Neuronal stem cell (in vitro differentiated cells): ENCODE measurements around the gene HSF2BP. TPM values are rescaled to one million over a fixed set of nuclear protein-coding genes. Genes with fewer than 3 reads are reported as not detected.
A peak's percentile ranks its signal among the peaks of the same experiment; 100 is the strongest.

Source experiments
- DNase-seq: peaks from one replicate; pipeline ENCODE4 v3.0.0-alpha.2; 2013; ENCODE audit warnings: low spot score
- H2AFZ ChIP-seq: one replicate; pipeline ENCODE4 v1.6.1; 2013; ENCODE audit warnings: mild to moderate bottlenecking, low read length, inconsistent platforms
- H2AK5ac ChIP-seq: 2 replicates; pipeline ENCODE4 v1.6.1; 2013; ENCODE audit warnings: low read depth, mild to moderate bottlenecking, inconsistent platforms, low read length, moderate library complexity, mixed read lengths
- H2BK120ac ChIP-seq: 2 replicates; pipeline ENCODE4 v1.6.1; 2013; ENCODE audit warnings: low read depth, mild to moderate bottlenecking, inconsistent platforms, low read length, moderate library complexity, mixed read lengths
- H2BK12ac ChIP-seq: one replicate; pipeline ENCODE4 v1.6.1; 2013; ENCODE audit warnings: low read length, inconsistent platforms
- H2BK15ac ChIP-seq: 2 replicates; pipeline ENCODE4 v1.6.1; 2013; ENCODE audit warnings: mild to moderate bottlenecking, low read length, inconsistent platforms, mixed read lengths
- H2BK5ac ChIP-seq: one replicate; pipeline ENCODE4 v1.6.1; 2013; ENCODE audit warnings: inconsistent platforms, mild to moderate bottlenecking, low read length, moderate library complexity
- H3K14ac ChIP-seq: one replicate; pipeline ENCODE4 v1.6.1; 2013; ENCODE audit warnings: low read length, inconsistent platforms
- H3K18ac ChIP-seq: 2 replicates; pipeline ENCODE4 v1.6.1; 2013; ENCODE audit warnings: low read length, inconsistent platforms
- H3K23ac ChIP-seq: 2 replicates; pipeline ENCODE4 v1.6.1; 2013; ENCODE audit warnings: low read depth, mild to moderate bottlenecking, mixed read lengths, low read length, inconsistent platforms; ENCODE audit not compliant: poor library complexity
- H3K27ac ChIP-seq: replicated peaks from 3 replicates; pipeline ENCODE4 v1.5.1; 2013; ENCODE audit warnings: low read length, inconsistent platforms
- H3K27me3 ChIP-seq, 3 experiments: 2 replicates each; pipeline ENCODE4 v1.6.1; 2013; ENCODE audit warnings: low read length in 3 of 3, mild to moderate bottlenecking in 2 of 3, inconsistent platforms in 1 of 3, low read depth in 1 of 3, mixed read lengths in 1 of 3, moderate library complexity in 1 of 3; ENCODE audit not compliant: control insufficient read depth in 3 of 3, insufficient read depth in 3 of 3
- H3K36me3 ChIP-seq, 2 donors: replicated peaks in 1 of 2; 2 replicates each; pipeline ENCODE4 v1.6.1; 2013; ENCODE audit warnings: low read length in 2 of 2; ENCODE audit not compliant: control insufficient read depth in 2 of 2, insufficient read depth in 2 of 2
- H3K4ac ChIP-seq: 2 replicates; pipeline ENCODE4 v1.6.1; 2013; ENCODE audit warnings: inconsistent platforms, mild to moderate bottlenecking, low read length, moderate library complexity
- H3K4me1 ChIP-seq, 2 donors: 1 replicate in 1 of 2; 2 replicates in 1 of 2; pipeline ENCODE4 v1.6.1; 2013; ENCODE audit warnings: low read length in 2 of 2, low read depth in 1 of 2; ENCODE audit not compliant: control insufficient read depth in 2 of 2, insufficient read depth in 1 of 2
- H3K4me2 ChIP-seq: one replicate; pipeline ENCODE4 v1.6.1; 2013; ENCODE audit warnings: mild to moderate bottlenecking, low read length, inconsistent platforms; ENCODE audit not compliant: insufficient read depth, poor library complexity, severe bottlenecking
- H3K4me3 ChIP-seq, 2 donors: 2 replicates each; pipeline ENCODE4 v1.5.1; 2013; ENCODE audit warnings: low read length in 2 of 2, mild to moderate bottlenecking in 2 of 2, inconsistent platforms in 1 of 2, moderate library complexity in 1 of 2
- H3K79me1 ChIP-seq: one replicate; pipeline ENCODE4 v1.6.1; 2013; ENCODE audit warnings: low read depth, mild to moderate bottlenecking, inconsistent platforms, low read length, moderate library complexity
- H3K9ac ChIP-seq: one replicate; pipeline ENCODE4 v1.6.1; 2013; ENCODE audit warnings: mild to moderate bottlenecking, low read depth, low read length, inconsistent platforms; ENCODE audit not compliant: poor library complexity
- H3K9me3 ChIP-seq, 2 donors: replicated peaks in 1 of 2; 2 replicates each; pipeline versions ENCODE3 to v1.6.1; 2013; ENCODE audit warnings: low read length in 2 of 2, mild to moderate bottlenecking in 2 of 2, inconsistent platforms in 1 of 2, low read depth in 1 of 2, mixed read lengths in 1 of 2, moderate library complexity in 1 of 2; ENCODE audit not compliant: control insufficient read depth in 2 of 2, insufficient read depth in 1 of 2
- H4K8ac ChIP-seq: one replicate; pipeline ENCODE4 v1.6.1; 2013; ENCODE audit warnings: low read depth, mild to moderate bottlenecking, inconsistent platforms, low read length, moderate library complexity
- H4K91ac ChIP-seq: one replicate; pipeline ENCODE4 v1.6.1; 2013; ENCODE audit warnings: low read length, low read depth, mild to moderate bottlenecking, inconsistent platforms; ENCODE audit not compliant: poor library complexity
- WGBS, 2 donors: extraction: QIAGEN DNeasy Blood & Tissue Kit; methylation state at CpG; one replicate each; pipeline ENCODE4 v1.1.7; 2013; ENCODE audit warnings: missing lambda C conversion rate in 2 of 2, mixed read lengths in 1 of 2; ENCODE audit not compliant: insufficient read length in 2 of 2, insufficient replicate concordance in 1 of 2; ENCODE audit errors: extremely low coverage in 2 of 2; 5-methylcytosine and 5-hydroxymethylcytosine counted together
- polyA plus RNA-seq, 2 experiments: library from polyadenylated mRNA; stranded (reverse); fragments of 200-250 nt; gene quantifications; one replicate each; pipeline ENCODE4 v1.2.3, GENCODE V29; 2013

The HSF2BP gene
- 0.73 TPM for polyA plus RNA-seq (2013, experiment 1 of 2)
- polyA plus RNA-seq (2013, experiment 2 of 2) = 0.65 TPM

- peak within 1 kb of the TSS; percentile 100 for H4K8ac ChIP-seq
Observed at GRCh38 chr21:43659136-43660000, at the start of gene HSF2BP, which contains the start of gene RRP1B. Gene HSF2BP, minus strand, starts transcription at chr21:43659488. Its CDS starts 1,392 bp downstream, at chr21:43658096. Gene RRP1B, plus strand, starts transcription at chr21:43659560. Its CDS starts 105 bp downstream, at chr21:43659665.

DNA sequence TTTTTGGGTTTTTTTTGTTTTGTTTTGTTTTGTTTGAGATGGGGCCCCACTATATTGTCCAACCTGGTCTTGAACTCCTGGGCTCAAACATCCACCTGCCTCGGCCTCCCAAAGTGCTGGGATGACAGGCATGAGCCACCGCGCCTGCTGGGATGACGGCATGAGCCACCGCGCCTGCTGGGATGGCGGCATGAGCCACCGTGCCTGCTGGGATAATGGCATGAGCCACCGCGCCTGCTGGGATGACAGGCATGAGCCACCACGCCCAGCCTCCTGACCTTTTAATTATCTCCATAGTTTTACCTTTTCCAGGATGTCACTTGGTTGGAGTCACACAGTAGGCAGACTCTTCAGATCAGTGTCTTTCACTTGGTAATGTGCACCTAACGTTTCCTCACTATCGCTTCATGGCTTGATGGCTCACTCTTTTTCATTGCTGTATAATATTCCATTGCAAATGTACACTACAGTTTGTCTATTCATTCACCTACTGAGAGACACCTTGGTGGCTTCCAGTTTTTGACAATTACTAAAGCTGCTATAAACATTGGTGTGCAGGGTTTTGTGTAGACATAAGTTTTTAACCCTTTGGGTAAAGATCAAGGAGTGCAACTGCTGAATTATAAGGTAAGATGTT is 49.6 kb upstream of the HSF2BP start:
- Histone ChIP-seq H3K79me1 (peaks cover 3% of the 10 kb centered on the region), H4K91ac (no peak overlapping the region), H2BK12ac (no peak overlapping the region), H3K14ac (no peak overlapping the region), H3K18ac (no peak overlapping the region), H3K27ac (no peak overlapping the region), H2AFZ (no peak overlapping the region), H3K4ac (no peak overlapping the region), H3K4me3 (no peak overlapping the region), H3K9ac (no peak overlapping the region), H3K4me1 (no peaks in the 10 kb centered on the region), H4K8ac (peak overlapping the region; percentile 86), H3K36me3 (no peaks in the 10 kb centered on the region), H2BK5ac (no peak overlapping the region), H2BK120ac (no peak overlapping the region), H2AK5ac (peak overlapping the region; percentile 27), H3K4me2 (no peak overlapping the region), H3K23ac (no peak overlapping the region), H2BK15ac (no peak overlapping the region), H3K27me3 (peaks cover 0 to 7% (median 0%) of the 10 kb centered on the region in 3 experiments), H3K9me3 (no peaks in the 10 kb centered on the region)
- WGBS, 2 donors = no CpG with 5 or more reads among the region's 13 CpGs
- no peak for DNase-seq

More at GRCh38 chr21:43659136-43660000, at the start of gene HSF2BP, which contains the start of gene RRP1B:
- no peak within 1 kb of the TSS for H3K4ac ChIP-seq
- H3K4me1 ChIP-seq = peaks cover 6 to 9% of the 10 kb centered on the region in 2 donors
- peak within 1 kb of the TSS; percentile 94 for H3K18ac ChIP-seq
- H3K27ac ChIP-seq = peak within 1 kb of the TSS; percentile 77
- H3K9ac ChIP-seq = peak within 1 kb of the TSS; percentile 96
- H2BK5ac ChIP-seq = peak within 1 kb of the TSS; percentile 29
- peak within 1 kb of the TSS; percentile 99 for H2AK5ac ChIP-seq
- no peaks in the 10 kb centered on the region for H3K27me3 ChIP-seq
- H3K4me2 ChIP-seq = peak within 1 kb of the TSS; percentile 87
- no CpG with 5 or more reads among the region's 92 CpGs for WGBS, 2 donors
- peak within 1 kb of the TSS; percentile 17 for H2BK15ac ChIP-seq
- DNase-seq = peak; percentile 85
- H4K91ac ChIP-seq = peak within 1 kb of the TSS; percentile 59
- peaks cover 0 to under 1% of the 10 kb centered on the region in 2 donors for H3K9me3 ChIP-seq
- no peak within 1 kb of the TSS for H2BK120ac ChIP-seq
- H2BK12ac ChIP-seq = no peak within 1 kb of the TSS
- peaks cover 7% of the 10 kb centered on the region for H3K79me1 ChIP-seq
- peak within 1 kb of the TSS; percentile 98 for H2AFZ ChIP-seq
- peak within 1 kb of the TSS; percentile 94 for H3K23ac ChIP-seq
- H3K36me3 ChIP-seq = peaks cover 5 to 33% of the 10 kb centered on the region in 2 donors
- peak within 1 kb of the TSS; percentile 86 to 96 for H3K4me3 ChIP-seq
- H3K14ac ChIP-seq = peak within 1 kb of the TSS; percentile 43

- Histone ChIP-seq H3K27ac (no peak overlapping the region), H3K4me3 (no peak overlapping the region), H3K4me1 (peaks cover 12% of the 10 kb centered on the region in 2 donors), H2AFZ (no peak overlapping the region), H3K27me3 (peaks cover 0 to 2% (median 0%) of the 10 kb centered on the region in 3 experiments), H2BK15ac (peak overlapping the region; percentile 26), H3K79me1 (peaks cover 3% of the 10 kb centered on the region), H3K9ac (no peak overlapping the region), H3K18ac (no peak overlapping the region), H3K23ac (no peak overlapping the region), H2AK5ac (no peak overlapping the region), H3K4me2 (peak overlapping the region; percentile 11), H3K9me3 (no peaks in the 10 kb centered on the region), H3K14ac (no peak overlapping the region), H2BK120ac (no peak overlapping the region), H4K91ac (no peak overlapping the region), H3K4ac (peak overlapping the region; percentile 6), H4K8ac (no peak overlapping the region), H3K36me3 (no peaks in the 10 kb centered on the region), H2BK12ac (no peak overlapping the region), H2BK5ac (no peak overlapping the region)
- no peak for DNase-seq
- WGBS, 2 donors = no CpG with 5 or more reads among the region's 9 CpGs
Observed at GRCh38 chr21:43707462-43707861, 48.2 kb upstream of the HSF2BP start.
